HEK293 (cell line): ENCODE results near the gene BMAL1.

Experiments used
- CTCF ChIA-PET: fragments of 350-600 bp; formaldehyde crosslinking; extraction: SDS; loops from one replicate; lab custom pipeline; 2021; ENCODE audit warnings: antibody characterized with exemption; lab: Yijun Ruan, JAX
- POLR2A ChIA-PET: fragments of 300-600 bp; formaldehyde crosslinking; extraction: SDS; loops from one replicate; lab custom pipeline; 2020; ENCODE audit warnings: antibody characterized with exemption, inconsistent platforms; lab: Yijun Ruan, JAX
- H3K27ac ChIP-seq: fragments of 200-500 bp; sonication (Bioruptor generic); 2 replicates; pipeline ENCODE4 v1.5.1; 2014; ENCODE audit warnings: low read depth, low read length, control low read depth, inconsistent platforms; ENCODE audit errors: extremely low read depth
- H3K36me3 ChIP-seq, 2 experiments: fragments of 200-500 bp in 1 of 2; sonication (Bioruptor generic) in 1 of 2; 1 replicate in 1 of 2; 2 replicates in 1 of 2; pipeline ENCODE4 v1.5.1; 2014 to 2017; ENCODE audit warnings: inconsistent platforms in 2 of 2, low read length in 2 of 2; ENCODE audit not compliant: control insufficient read depth in 2 of 2, insufficient read depth in 1 of 2
- H3K4me1 ChIP-seq: fragments of 200-500 bp; sonication (Bioruptor generic); 2 replicates; pipeline ENCODE4 v1.5.1; 2014; ENCODE audit warnings: mild to moderate bottlenecking, low read length, inconsistent platforms; ENCODE audit not compliant: control insufficient read depth, insufficient read depth
- H3K4me3 ChIP-seq: 2 replicates; pipeline ENCODE4 v1.5.1; 2011; ENCODE audit warnings: low read depth, mild to moderate bottlenecking, control low read depth, low read length, moderate library complexity
- H3K9me3 ChIP-seq: fragments of 200-500 bp; sonication (Bioruptor generic); 2 replicates; pipeline ENCODE4 v1.5.1; 2014; ENCODE audit warnings: low read depth, low read length, inconsistent platforms; ENCODE audit not compliant: control insufficient read depth, insufficient read depth
- KLF7 ChIP-seq: fragments of 450-650 bp; formaldehyde crosslinking; IDR thresholded peaks from 2 replicates; pipeline ENCODE4 v1.5.1; 2016; ENCODE audit warnings: missing biosample characterization, missing genetic modification characterization, borderline replicate concordance
- RBAK ChIP-seq: fragments of 450-650 bp; formaldehyde crosslinking; IDR thresholded peaks from 2 replicates; pipeline ENCODE4 v1.5.1; 2016; ENCODE audit warnings: missing biosample characterization, missing genetic modification characterization
- SALL2 ChIP-seq: fragments of 450-650 bp; formaldehyde crosslinking; IDR thresholded peaks from 2 replicates; pipeline ENCODE4 v1.5.0; 2017; ENCODE audit warnings: missing biosample characterization, mild to moderate bottlenecking, missing genetic modification characterization, borderline replicate concordance
- ZBTB1 ChIP-seq: fragments of 450-650 bp; formaldehyde crosslinking; IDR thresholded peaks from 2 replicates; pipeline ENCODE4 v1.5.1; 2016; ENCODE audit warnings: missing biosample characterization, missing genetic modification characterization
- ZBTB17 ChIP-seq: fragments of 450-650 bp; formaldehyde crosslinking; IDR thresholded peaks from 2 replicates; pipeline ENCODE4 v1.5.1; 2016; ENCODE audit warnings: missing biosample characterization, missing genetic modification characterization
- ZFHX2 ChIP-seq: fragments of 450-650 bp; formaldehyde crosslinking; conservative IDR thresholded peaks from 2 replicates; pipeline ENCODE4 v1.5.1; 2016; ENCODE audit warnings: missing biosample characterization, missing genetic modification characterization
- ZNF211 ChIP-seq: fragments of 450-650 bp; formaldehyde crosslinking; IDR thresholded peaks from 2 replicates; pipeline ENCODE4 v1.5.1; 2016; ENCODE audit warnings: low read depth, missing biosample characterization, missing genetic modification characterization
- ZNF23 ChIP-seq: fragments of 450-650 bp; formaldehyde crosslinking; IDR thresholded peaks from 2 replicates; pipeline ENCODE4 v1.5.1; 2016; ENCODE audit warnings: missing biosample characterization, missing genetic modification characterization, borderline replicate concordance
- ZNF266 ChIP-seq: fragments of 450-650 bp; formaldehyde crosslinking; IDR thresholded peaks from 2 replicates; pipeline ENCODE4 v1.5.1; 2016; ENCODE audit warnings: missing biosample characterization, missing genetic modification characterization, low read depth
- ZNF274 ChIP-seq, 2 experiments: fragments of 200-500 bp in 1 of 2; fragments of 450-650 bp in 1 of 2; sonication (Bioruptor generic) in 1 of 2; formaldehyde crosslinking in 1 of 2; IDR thresholded peaks; 2 replicates each; pipeline versions ENCODE4 v1.5.1 to v1.6.1; 2014 to 2016; ENCODE audit warnings: borderline replicate concordance in 1 of 2, inconsistent platforms in 1 of 2, low read length in 1 of 2, missing biosample characterization in 1 of 2, missing genetic modification characterization in 1 of 2
- ZNF354C ChIP-seq: fragments of 450-650 bp; formaldehyde crosslinking; IDR thresholded peaks from 2 replicates; pipeline ENCODE4 v1.5.1; 2016; ENCODE audit warnings: missing biosample characterization, missing genetic modification characterization, low read depth, borderline replicate concordance
- ZNF404 ChIP-seq: fragments of 450-650 bp; formaldehyde crosslinking; IDR thresholded peaks from 2 replicates; pipeline ENCODE4 v1.5.1; 2017; ENCODE audit warnings: missing biosample characterization, missing genetic modification characterization
- ZNF423 ChIP-seq: fragments of 450-650 bp; formaldehyde crosslinking; IDR thresholded peaks from 2 replicates; pipeline ENCODE4 v1.5.1; 2016; ENCODE audit warnings: missing biosample characterization, missing genetic modification characterization
- ZNF510 ChIP-seq: fragments of 450-650 bp; formaldehyde crosslinking; IDR thresholded peaks from 2 replicates; pipeline ENCODE4 v1.5.1; 2018; ENCODE audit warnings: mild to moderate bottlenecking, missing genetic modification characterization, missing biosample characterization; ENCODE audit not compliant: insufficient replicate concordance
- ZNF514 ChIP-seq: fragments of 450-650 bp; formaldehyde crosslinking; IDR thresholded peaks from 2 replicates; pipeline ENCODE4 v1.5.1; 2016; ENCODE audit warnings: missing biosample characterization, missing genetic modification characterization
- ZNF521 ChIP-seq: fragments of 450-650 bp; formaldehyde crosslinking; IDR thresholded peaks from 2 replicates; pipeline ENCODE4 v1.5.1; 2017; ENCODE audit warnings: missing biosample characterization, mild to moderate bottlenecking, missing genetic modification characterization
- ZNF585B ChIP-seq: fragments of 450-650 bp; formaldehyde crosslinking; IDR thresholded peaks from 2 replicates; pipeline ENCODE4 v1.5.1; 2016; ENCODE audit warnings: missing biosample characterization, missing genetic modification characterization
- ZNF596 ChIP-seq: fragments of 450-650 bp; IDR thresholded peaks from 2 replicates; pipeline ENCODE4 v1.5.0; 2018; ENCODE audit warnings: missing biosample characterization, mild to moderate bottlenecking, missing genetic modification characterization, moderate library complexity
- ZNF621 ChIP-seq: fragments of 450-650 bp; formaldehyde crosslinking; IDR thresholded peaks from 2 replicates; pipeline ENCODE4 v1.5.1; 2017; ENCODE audit warnings: missing biosample characterization, missing genetic modification characterization
- ZNF623 ChIP-seq: fragments of 450-650 bp; formaldehyde crosslinking; IDR thresholded peaks from 2 replicates; pipeline ENCODE4 v1.5.1; 2016; ENCODE audit warnings: missing biosample characterization, missing genetic modification characterization
- ZNF626 ChIP-seq: fragments of 450-650 bp; sonication (Bioruptor Pico); formaldehyde crosslinking; IDR thresholded peaks from 2 replicates; pipeline ENCODE4 v1.5.1; 2018; ENCODE audit warnings: missing biosample characterization, missing genetic modification characterization, inconsistent platforms
- ZNF664 ChIP-seq: fragments of 450-650 bp; formaldehyde crosslinking; IDR thresholded peaks from 2 replicates; pipeline ENCODE4 v1.5.1; 2016; ENCODE audit warnings: missing biosample characterization, missing genetic modification characterization
- ZNF777 ChIP-seq: fragments of 450-650 bp; formaldehyde crosslinking; IDR thresholded peaks from 2 replicates; pipeline ENCODE4 v1.5.1; 2017; ENCODE audit warnings: missing biosample characterization, missing genetic modification characterization, borderline replicate concordance
- ZSCAN16 ChIP-seq: fragments of 450-650 bp; formaldehyde crosslinking; IDR thresholded peaks from 2 replicates; pipeline ENCODE4 v1.5.1; 2016; ENCODE audit warnings: missing biosample characterization, missing genetic modification characterization
- TF ChIP-seq, protein P1 (sequence below): fragments of 450-650 bp; formaldehyde crosslinking; IDR thresholded peaks from 2 replicates; pipeline ENCODE4 v1.5.1; 2016; ENCODE audit warnings: missing biosample characterization, missing genetic modification characterization
- TF ChIP-seq, protein P2 (sequence below): fragments of 450-650 bp; formaldehyde crosslinking; conservative IDR thresholded peaks from 2 replicates; pipeline ENCODE4 v1.5.1; 2016; ENCODE audit warnings: low read depth, missing biosample characterization, missing genetic modification characterization
- TF ChIP-seq, protein P3 (sequence below): sonication (generic); formaldehyde crosslinking; IDR thresholded peaks from 2 replicates; pipeline ENCODE4 v1.8.1; 2022; ENCODE audit warnings: mild to moderate bottlenecking, moderate library complexity, missing genetic modification reagents
- TF ChIP-seq, protein P4 (sequence below): fragments of 450-650 bp; formaldehyde crosslinking; IDR thresholded peaks from 2 replicates; pipeline ENCODE4 v1.5.1; 2016; ENCODE audit warnings: missing biosample characterization, missing genetic modification characterization

Gene BMAL1

DNA sequence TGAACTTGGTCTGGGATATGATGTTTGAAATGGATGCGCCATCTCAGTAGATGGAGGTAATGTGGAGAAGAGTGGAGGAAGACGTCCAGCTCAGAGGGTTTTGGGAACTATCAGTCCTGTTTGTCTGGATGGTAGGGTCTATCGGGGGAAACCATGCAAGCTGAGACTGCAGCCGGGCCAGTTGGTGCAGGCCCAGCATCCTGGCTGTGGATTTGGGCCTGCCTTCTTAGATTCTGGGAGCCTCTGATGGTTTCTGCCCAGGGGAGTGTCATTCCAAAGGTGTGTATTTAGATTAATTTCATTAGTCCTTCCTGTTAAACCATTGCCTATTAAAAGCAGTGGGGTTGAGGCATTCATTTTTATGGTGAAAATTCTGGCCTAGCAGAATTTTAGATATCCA is 31.6 kb downstream of the BMAL1 start (continued):
- TF ChIP-seq, protein P1, sequence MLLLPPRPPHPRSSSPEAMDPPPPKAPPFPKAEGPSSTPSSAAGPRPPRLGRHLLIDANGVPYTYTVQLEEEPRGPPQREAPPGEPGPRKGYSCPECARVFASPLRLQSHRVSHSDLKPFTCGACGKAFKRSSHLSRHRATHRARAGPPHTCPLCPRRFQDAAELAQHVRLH (tag by site-specific recombination): no peak
- TF ChIP-seq ZNF354C: no peak
- TF ChIP-seq, protein P2, sequence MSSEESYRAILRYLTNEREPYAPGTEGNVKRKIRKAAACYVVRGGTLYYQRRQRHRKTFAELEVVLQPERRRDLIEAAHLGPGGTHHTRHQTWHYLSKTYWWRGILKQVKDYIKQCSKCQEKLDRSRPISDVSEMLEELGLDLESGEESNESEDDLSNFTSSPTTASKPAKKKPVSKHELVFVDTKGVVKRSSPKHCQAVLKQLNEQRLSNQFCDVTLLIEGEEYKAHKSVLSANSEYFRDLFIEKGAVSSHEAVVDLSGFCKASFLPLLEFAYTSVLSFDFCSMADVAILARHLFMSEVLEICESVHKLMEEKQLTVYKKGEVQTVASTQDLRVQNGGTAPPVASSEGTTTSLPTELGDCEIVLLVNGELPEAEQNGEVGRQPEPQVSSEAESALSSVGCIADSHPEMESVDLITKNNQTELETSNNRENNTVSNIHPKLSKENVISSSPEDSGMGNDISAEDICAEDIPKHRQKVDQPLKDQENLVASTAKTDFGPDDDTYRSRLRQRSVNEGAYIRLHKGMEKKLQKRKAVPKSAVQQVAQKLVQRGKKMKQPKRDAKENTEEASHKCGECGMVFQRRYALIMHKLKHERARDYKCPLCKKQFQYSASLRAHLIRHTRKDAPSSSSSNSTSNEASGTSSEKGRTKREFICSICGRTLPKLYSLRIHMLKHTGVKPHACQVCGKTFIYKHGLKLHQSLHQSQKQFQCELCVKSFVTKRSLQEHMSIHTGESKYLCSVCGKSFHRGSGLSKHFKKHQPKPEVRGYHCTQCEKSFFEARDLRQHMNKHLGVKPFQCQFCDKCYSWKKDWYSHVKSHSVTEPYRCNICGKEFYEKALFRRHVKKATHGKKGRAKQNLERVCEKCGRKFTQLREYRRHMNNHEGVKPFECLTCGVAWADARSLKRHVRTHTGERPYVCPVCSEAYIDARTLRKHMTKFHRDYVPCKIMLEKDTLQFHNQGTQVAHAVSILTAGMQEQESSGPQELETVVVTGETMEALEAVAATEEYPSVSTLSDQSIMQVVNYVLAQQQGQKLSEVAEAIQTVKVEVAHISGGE (tag by site-specific recombination): no peak

DNA sequence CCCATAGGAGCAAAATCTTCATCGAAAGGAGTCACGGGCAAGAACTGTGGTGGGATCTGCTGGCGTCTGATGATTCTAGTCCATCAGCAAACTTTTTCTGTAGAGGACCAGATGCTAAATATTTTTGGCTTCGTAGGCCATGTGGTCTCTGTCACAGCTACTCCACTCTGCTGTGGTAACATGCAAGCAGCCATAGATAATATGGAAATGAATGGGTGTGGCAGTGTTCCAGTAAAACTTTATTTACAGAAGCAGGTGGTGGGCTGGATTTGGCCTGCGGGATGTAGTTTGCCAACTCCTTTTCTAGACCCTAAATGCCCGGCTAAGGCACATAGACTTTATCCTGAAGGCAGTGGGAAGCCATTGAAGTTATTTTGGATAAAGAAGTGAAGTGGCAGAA is 32.9 kb downstream of the BMAL1 start:
- no peak overlapping the region for H3K27ac ChIP-seq
- no peak overlapping the region for H3K4me3 ChIP-seq
- ChIA-PET POLR2A (no interaction called here), CTCF (interaction anchor here (0.6 kb wide), 1 partner anchor 152 kb away, joined by 3 read pairs; no protein-coding TSS in a partner anchor)
- no peaks in the 10 kb centered on the region for H3K9me3 ChIP-seq
- H3K36me3 ChIP-seq: no peaks in the 10 kb centered on the region
- TF ChIP-seq ZNF596 (no peak), ZNF585B (tag by site-specific recombination) (no peak), ZNF510 (tag by site-specific recombination) (no peak), ZNF23 (tag by site-specific recombination) (no peak), ZNF423 (tag by site-specific recombination) (no peak), ZNF621 (tag by site-specific recombination) (no peak), SALL2 (tag by site-specific recombination) (no peak), ZNF514 (tag by site-specific recombination) (no peak), ZNF664 (no peak), ZNF266 (tag by site-specific recombination) (no peak), ZNF521 (no peak), ZNF777 (tag by site-specific recombination) (no peak), ZNF211 (tag by site-specific recombination) (no peak), RBAK (tag by site-specific recombination) (no peak), ZBTB1 (tag by site-specific recombination) (no peak), ZNF623 (tag by site-specific recombination) (no peak), ZNF626 (tag by site-specific recombination) (no peak), ZNF274 (IDR thresholded peaks at IDR 0.05; ENCODE audit: low read length) (no peak), ZNF274 (tag by site-specific recombination; IDR thresholded peaks at IDR 0.05; ENCODE audit: borderline replicate concordance) (no peak)
- TF ChIP-seq, all 188 proteins: peak for 0
- H3K4me1 ChIP-seq: no peaks in the 10 kb centered on the region

DNA sequence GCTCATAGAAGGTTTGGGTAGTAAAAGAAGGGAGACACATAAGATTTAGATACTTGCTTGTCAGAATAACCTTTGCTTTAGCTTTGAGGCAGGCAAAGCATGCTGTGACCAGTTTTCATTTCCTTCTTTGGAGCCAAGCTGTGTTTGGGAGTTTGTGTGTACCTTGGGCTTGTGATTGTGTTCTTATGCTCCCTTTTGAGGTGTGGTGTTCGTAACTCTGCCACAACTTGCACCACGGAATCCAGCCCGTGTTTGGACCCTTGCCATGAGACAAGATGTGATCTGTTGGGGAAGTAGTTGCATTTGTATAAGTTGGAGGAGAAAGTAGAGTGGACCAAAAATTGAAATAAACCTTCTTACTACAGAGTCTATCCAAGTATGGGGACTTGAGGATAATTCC is 34.0 kb downstream of the BMAL1 start:
- CTCF ChIA-PET: no interaction called here
- TF ChIP-seq ZNF404 (tag by site-specific recombination): no peak
- no peak for TF ChIP-seq ZBTB17 (tag by site-specific recombination)
- TF ChIP-seq KLF7 (tag by site-specific recombination): no peak
- TF ChIP-seq, protein P3, sequence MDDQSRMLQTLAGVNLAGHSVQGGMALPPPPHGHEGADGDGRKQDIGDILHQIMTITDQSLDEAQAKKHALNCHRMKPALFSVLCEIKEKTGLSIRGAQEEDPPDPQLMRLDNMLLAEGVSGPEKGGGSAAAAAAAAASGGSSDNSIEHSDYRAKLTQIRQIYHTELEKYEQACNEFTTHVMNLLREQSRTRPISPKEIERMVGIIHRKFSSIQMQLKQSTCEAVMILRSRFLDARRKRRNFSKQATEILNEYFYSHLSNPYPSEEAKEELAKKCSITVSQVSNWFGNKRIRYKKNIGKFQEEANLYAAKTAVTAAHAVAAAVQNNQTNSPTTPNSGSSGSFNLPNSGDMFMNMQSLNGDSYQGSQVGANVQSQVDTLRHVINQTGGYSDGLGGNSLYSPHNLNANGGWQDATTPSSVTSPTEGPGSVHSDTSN (CRISPR knock-in tag): no peak
- TF ChIP-seq, protein P4, sequence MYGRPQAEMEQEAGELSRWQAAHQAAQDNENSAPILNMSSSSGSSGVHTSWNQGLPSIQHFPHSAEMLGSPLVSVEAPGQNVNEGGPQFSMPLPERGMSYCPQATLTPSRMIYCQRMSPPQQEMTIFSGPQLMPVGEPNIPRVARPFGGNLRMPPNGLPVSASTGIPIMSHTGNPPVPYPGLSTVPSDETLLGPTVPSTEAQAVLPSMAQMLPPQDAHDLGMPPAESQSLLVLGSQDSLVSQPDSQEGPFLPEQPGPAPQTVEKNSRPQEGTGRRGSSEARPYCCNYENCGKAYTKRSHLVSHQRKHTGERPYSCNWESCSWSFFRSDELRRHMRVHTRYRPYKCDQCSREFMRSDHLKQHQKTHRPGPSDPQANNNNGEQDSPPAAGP (tag by site-specific recombination): no peak
- TF ChIP-seq ZSCAN16 (tag by site-specific recombination): no peak
- no peak for TF ChIP-seq ZFHX2 (tag by site-specific recombination)
- TF ChIP-seq, all 188 proteins: peak for 0
- Histone ChIP-seq H3K9me3 (no peaks in the 10 kb centered on the region), H3K36me3 (no peaks in the 10 kb centered on the region), H3K27ac (no peak overlapping the region), H3K4me3 (no peak overlapping the region), H3K4me1 (no peaks in the 10 kb centered on the region)
- POLR2A ChIA-PET: no interaction called here
